Ascending aorta (tissue), 2 donors: ENCODE measurements around the gene SLC1A7. TPM values are rescaled to one million over a fixed set of nuclear protein-coding genes. Genes with fewer than 3 reads are reported as not detected.
A peak's percentile ranks its signal among the peaks of the same experiment; 100 is the strongest.

Source experiments
- DNase-seq, 2 donors: peaks; one replicate each; pipeline ENCODE4 v3.0.0-alpha.2; 2019; ENCODE audit warnings: low spot score in 2 of 2
- H3K27ac ChIP-seq, 2 donors: fragments of 200-600 bp; sonication (generic); one replicate each; pipeline ENCODE4 v1.5.1; 2016 to 2017; ENCODE audit warnings: mild to moderate bottlenecking in 1 of 2
- H3K27me3 ChIP-seq: fragments of 200-600 bp; sonication (generic); one replicate; pipeline ENCODE4 v1.5.1; 2017
- H3K36me3 ChIP-seq, 2 donors: fragments of 200-600 bp; sonication (generic); one replicate each; pipeline ENCODE4 v1.5.1; 2016
- H3K4me1 ChIP-seq, 2 donors: fragments of 200-600 bp; sonication (generic); one replicate each; pipeline ENCODE4 v1.5.1; 2016 to 2017; ENCODE audit warnings: mild to moderate bottlenecking in 1 of 2
- H3K4me3 ChIP-seq, 2 donors: fragments of 200-600 bp; sonication (generic); one replicate each; pipeline ENCODE4 v1.5.1; 2016 to 2017; ENCODE audit warnings: mild to moderate bottlenecking in 1 of 2
- H3K9me3 ChIP-seq, 2 donors: fragments of 200-600 bp; sonication (generic); one replicate each; pipeline ENCODE4 v1.5.1; 2016
- intact Hi-C: fragments of 100-400 bp; cut with DNase I; formaldehyde crosslinking; loops from one replicate; pipeline ENCODE4 v1.15.1; 2023
- total RNA-seq: library from RNA; depleted of rRNA; stranded (reverse); fragments of >200 nt; gene quantifications from one replicate; pipeline ENCODE4 v1.1.0, GENCODE V29; 2016
- TF ChIP-seq, protein P1 (sequence below), 3 experiments: fragments of 200-600 bp in 2 of 3; fragments of 450-650 bp in 1 of 3; sonication (generic) in 2 of 3; IDR thresholded peaks; one replicate each; pipeline ENCODE4 v1.5.1; 2016 to 2019; ENCODE audit warnings: antibody characterized with exemption in 3 of 3, mild to moderate bottlenecking in 1 of 3, moderate library complexity in 1 of 3

The SLC1A7 gene
- total RNA-seq, 1 donor from 2014 or later = not detected

DNA sequence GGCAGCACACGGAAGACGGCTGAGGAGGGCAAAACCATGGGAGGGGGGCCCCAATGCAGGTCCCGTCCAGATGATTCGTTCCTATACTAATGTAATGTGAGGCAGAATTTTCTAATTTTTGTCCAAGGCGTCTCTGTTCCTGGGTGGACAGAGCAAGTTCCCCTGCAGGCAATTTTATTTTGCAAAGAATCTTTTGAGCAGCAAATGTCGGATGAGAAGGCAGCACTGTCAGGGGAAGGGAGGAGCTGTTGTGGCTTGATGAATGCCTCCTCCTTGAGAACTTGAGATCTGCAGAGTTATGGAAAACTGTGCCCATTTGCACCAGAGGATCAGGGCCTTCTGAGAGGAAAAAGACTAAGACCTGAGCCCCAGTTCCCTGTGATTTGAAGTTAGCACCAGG lies 17.3 kb downstream of the SLC1A7 start:
- Histone ChIP-seq H3K36me3 (no peaks in the 10 kb centered on the region), H3K27me3 (no peaks in the 10 kb centered on the region), H3K4me3 (no peak overlapping the region), H3K27ac (peak overlapping the region in 1 of 2 donors; percentile 67), H3K9me3 (no peaks in the 10 kb centered on the region), H3K4me1 (peaks cover 11 to 35% of the 10 kb centered on the region in 2 donors)
- intact Hi-C loops = no loop called here
- no peak for DNase-seq
- TF ChIP-seq, protein P1, sequence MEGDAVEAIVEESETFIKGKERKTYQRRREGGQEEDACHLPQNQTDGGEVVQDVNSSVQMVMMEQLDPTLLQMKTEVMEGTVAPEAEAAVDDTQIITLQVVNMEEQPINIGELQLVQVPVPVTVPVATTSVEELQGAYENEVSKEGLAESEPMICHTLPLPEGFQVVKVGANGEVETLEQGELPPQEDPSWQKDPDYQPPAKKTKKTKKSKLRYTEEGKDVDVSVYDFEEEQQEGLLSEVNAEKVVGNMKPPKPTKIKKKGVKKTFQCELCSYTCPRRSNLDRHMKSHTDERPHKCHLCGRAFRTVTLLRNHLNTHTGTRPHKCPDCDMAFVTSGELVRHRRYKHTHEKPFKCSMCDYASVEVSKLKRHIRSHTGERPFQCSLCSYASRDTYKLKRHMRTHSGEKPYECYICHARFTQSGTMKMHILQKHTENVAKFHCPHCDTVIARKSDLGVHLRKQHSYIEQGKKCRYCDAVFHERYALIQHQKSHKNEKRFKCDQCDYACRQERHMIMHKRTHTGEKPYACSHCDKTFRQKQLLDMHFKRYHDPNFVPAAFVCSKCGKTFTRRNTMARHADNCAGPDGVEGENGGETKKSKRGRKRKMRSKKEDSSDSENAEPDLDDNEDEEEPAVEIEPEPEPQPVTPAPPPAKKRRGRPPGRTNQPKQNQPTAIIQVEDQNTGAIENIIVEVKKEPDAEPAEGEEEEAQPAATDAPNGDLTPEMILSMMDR (IDR thresholded peaks at IDR 0.05) = no peak

DNA sequence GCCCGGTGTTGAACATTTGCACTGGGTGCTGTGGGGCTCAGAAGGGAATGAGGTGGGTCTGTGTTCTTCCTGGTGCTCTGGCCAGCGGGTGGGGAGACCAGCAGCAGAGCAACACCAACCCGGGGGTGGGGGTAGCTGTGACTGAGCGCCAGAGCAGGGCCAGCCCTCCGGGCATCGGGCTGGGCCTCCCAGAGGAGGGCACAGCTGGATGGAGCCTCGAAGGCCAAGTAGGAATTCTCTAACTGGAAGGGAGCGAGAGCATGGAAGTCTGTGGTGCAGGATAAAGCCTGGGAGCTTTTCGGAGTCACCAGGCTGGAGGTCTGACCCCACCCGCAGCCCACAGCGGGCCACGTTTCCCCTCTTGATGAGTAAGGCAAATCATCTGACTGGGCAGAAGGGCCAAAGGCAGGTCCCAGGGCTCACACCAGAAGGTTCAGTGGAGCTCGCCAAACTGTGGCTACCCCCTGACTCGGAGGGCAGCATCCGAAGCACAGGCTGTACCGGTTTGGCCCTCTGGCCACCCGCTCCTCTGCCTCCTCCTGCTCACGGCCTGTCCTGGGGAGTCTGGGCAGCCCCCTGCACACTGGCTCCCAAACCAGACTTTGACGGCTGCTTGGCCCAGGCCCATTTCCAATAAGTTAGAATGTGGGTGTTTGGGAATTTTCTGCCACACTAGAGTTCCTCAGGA lies 18.8 kb downstream of the SLC1A7 start:
- H3K4me3 ChIP-seq = no peak overlapping the region
- peak; percentile 38 to 78 for DNase-seq
- H3K27ac ChIP-seq = peak overlapping the region; percentile 67 to 78
- intact Hi-C loops = no loop called here
- H3K27me3 ChIP-seq = no peaks in the 10 kb centered on the region
- TF ChIP-seq, protein P1 (IDR thresholded peaks at IDR 0.05) = no peak
- H3K36me3 ChIP-seq = no peaks in the 10 kb centered on the region
- H3K9me3 ChIP-seq = no peaks in the 10 kb centered on the region
- peaks cover 11 to 35% of the 10 kb centered on the region in 2 donors for H3K4me1 ChIP-seq

DNA sequence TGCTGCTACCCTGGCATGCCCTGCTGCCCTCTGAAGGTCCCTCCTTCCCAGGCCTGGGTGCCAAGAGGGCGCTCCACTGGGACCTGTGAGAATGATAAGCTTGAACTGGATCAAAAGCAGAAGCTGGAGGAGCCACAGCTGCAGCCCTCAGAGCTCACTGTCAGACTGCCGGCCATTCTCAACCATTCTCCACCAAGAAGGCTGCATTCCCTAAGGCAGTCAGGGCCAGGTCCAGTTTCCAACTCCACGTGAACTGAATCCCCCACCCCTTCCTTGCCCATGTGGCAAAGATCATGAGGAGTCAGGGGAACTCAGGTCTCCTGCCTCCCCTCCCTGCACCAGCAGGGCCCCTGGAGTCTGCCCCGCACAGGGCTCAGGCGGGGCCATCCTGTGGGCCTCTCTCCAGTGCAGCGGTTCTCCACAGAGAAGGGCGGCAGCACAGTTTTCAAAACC lies 19.5 kb downstream of the SLC1A7 start:
- TF ChIP-seq, protein P1 (IDR thresholded peaks at IDR 0.05) = no peak
- H3K27ac ChIP-seq = peak overlapping the region; percentile 67 to 78
- H3K36me3 ChIP-seq = no peaks in the 10 kb centered on the region
- H3K27me3 ChIP-seq = no peaks in the 10 kb centered on the region
- DNase-seq = no peak
- no peaks in the 10 kb centered on the region for H3K9me3 ChIP-seq
- peaks cover 11 to 35% of the 10 kb centered on the region in 2 donors for H3K4me1 ChIP-seq
- no peak overlapping the region for H3K4me3 ChIP-seq
- intact Hi-C loops = no loop called here

DNA sequence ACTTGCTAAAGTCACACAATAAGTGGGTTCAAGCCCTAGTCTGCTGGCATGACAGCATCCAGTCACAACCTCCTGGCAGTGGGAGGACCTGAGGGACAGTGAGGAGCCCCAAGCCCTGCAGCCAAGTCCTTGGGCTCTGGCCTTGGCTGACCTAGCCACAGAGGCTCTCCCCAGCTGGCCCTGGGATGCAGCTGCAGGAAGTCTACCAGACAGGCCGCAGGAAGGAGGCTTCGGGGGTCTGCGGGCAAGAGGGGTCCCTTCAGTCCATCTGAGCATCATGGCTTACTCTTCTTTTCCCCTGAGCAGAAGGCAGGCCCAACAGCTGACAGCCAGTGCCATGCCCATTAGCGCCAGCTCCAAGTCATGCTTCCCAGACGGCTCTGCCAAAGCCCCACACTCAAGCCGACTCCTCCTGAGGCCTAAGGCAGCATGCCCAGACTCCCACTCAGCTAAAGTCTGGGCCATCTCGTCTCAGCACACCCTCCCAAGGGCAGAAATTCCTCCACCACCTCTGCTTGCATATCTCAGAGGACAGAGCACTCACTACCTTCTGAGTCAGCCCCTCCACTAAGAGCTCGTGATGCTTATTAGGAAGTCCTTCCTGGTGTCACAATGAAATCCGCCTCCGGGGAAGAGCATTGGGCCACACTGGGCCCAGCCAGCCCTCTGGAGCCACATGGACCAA lies 20.1 kb downstream of the SLC1A7 start:
- H3K4me1 ChIP-seq = peaks cover 11 to 35% of the 10 kb centered on the region in 2 donors
- no peak for DNase-seq
- peak overlapping the region; percentile 67 to 78 for H3K27ac ChIP-seq
- H3K4me3 ChIP-seq = no peak overlapping the region
- TF ChIP-seq, protein P1 (IDR thresholded peaks at IDR 0.05) = no peak
- H3K9me3 ChIP-seq = no peaks in the 10 kb centered on the region
- H3K36me3 ChIP-seq = no peaks in the 10 kb centered on the region
- intact Hi-C loops = no loop called here
- no peaks in the 10 kb centered on the region for H3K27me3 ChIP-seq

DNA sequence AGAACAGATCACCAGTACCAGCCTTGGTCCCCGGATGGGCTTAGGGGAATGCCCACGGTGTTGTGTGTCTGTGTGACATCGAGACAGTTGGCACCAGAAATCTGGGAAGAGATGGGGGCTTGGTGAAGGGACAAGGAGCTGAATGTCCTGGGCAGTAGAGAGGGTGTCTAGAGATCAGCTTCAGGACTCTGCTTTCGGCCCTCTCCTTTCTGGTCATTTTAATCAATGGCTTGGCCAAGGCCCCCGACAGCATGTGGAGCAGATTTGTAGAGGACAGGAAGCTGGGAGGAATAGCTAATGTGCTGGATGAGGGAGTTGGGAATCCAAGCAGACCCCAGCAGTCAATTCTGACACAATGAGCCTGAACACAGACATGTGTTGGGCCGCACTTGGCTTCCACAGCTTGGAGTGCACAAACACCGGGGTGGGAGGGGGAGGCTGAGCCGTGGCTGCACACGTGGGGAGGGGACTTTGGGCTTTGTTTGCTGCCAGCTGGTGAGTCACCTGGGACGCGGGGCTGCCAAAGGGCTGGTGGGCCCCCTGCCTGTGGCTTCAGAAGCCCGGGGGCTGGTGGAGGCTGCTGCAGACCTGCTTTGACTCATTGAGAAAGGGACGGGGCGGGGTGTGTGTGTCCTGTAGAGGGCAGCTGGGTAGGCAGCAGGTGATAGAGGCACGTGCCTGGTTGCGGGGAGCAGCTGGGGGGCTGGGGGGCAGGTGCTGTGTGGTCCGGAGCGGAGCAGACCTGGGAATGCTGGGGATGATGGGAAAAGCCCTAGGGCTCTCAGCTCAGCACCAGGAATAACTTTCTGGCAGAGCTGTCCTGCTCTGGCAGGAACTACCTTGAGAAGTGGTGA lies 20.9 kb downstream of the SLC1A7 start:
- intact Hi-C loops = no loop called here

More for the DNA sequence above, 20.9 kb downstream of the SLC1A7 start:
- TF ChIP-seq, protein P1 (IDR thresholded peaks at IDR 0.05) = no peak
- Histone ChIP-seq H3K36me3 (no peaks in the 10 kb centered on the region), H3K4me3 (no peak overlapping the region), H3K4me1 (peaks cover 11 to 35% of the 10 kb centered on the region in 2 donors), H3K27ac (peak overlapping the region; percentile 67 to 78), H3K9me3 (no peaks in the 10 kb centered on the region), H3K27me3 (no peaks in the 10 kb centered on the region)
- DNase-seq = no peak
